ENCODE data around the gene CALCB. TPM values are rescaled to one million over a fixed set of nuclear protein-coding genes. Genes with fewer than 3 reads are reported as not detected.

The CALCB gene
- total and polyA plus RNA-seq, 4 donors, result 0.02 to 1.2 (median 0.39) TPM

DNA sequence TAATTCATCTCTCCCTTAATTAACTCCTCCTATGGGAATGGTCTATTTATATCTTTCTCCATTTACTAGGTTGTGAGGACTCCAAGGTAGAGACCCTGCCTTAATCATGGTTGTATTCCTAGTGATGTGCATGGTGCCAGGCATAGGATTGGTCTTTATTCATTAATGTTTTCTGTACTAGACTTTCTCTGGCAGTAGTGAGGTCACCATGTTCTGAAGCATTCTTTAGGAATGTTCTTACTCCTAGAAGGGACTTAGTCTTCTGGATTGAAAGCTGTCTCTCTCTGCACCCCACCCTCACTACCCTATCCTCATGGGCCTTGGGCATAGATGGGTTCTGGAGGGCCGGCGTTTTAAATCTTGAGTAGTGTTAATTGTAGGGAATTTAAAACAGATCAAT, 30.8 kb downstream of the CALCB start:
- WGBS, result 98% methylated on average over 2 of the region's 2 CpGs
- H3K36me3 ChIP-seq (ENCODE audit: control insufficient read depth in 4 of 4, insufficient read depth in 3 of 4, low read depth in 1 of 4, low read length in 3 of 4), result no peaks in the 10 kb centered on the region
- DNase-seq (ENCODE audit: low spot score), result no peak
- H3K4me3 ChIP-seq (ENCODE audit: low read depth in 1 of 3, low read length in 3 of 3), result no peak overlapping the region
- no peak overlapping the region for H3K27ac ChIP-seq (ENCODE audit: low read depth in 1 of 2, low read length in 2 of 2)
- no peaks in the 10 kb centered on the region for H3K27me3 ChIP-seq (ENCODE audit: control insufficient read depth in 4 of 4, insufficient read depth in 4 of 4, low read length in 3 of 4)
- H3K4me1 ChIP-seq (ENCODE audit: control insufficient read depth in 4 of 4, insufficient read depth in 4 of 4, low read length in 3 of 4), result no peaks in the 10 kb centered on the region
- TF ChIP-seq HNF4A (conservative IDR thresholded peaks at IDR 0.05) (no peak), CTCF (IDR thresholded peaks at IDR 0.05; ENCODE audit: low read depth, low read length, missing input control) (no peak), REST (IDR thresholded peaks at IDR 0.05) (no peak), NR2F2 (IDR thresholded peaks at IDR 0.05) (no peak), RXRA (IDR thresholded peaks at IDR 0.05) (no peak), HNF4G (IDR thresholded peaks at IDR 0.05) (no peak), FOXA1 (IDR thresholded peaks at IDR 0.05) (no peak), ATF3 (IDR thresholded peaks at IDR 0.05) (no peak)
- no peaks in the 10 kb centered on the region for H3K9me3 ChIP-seq (ENCODE audit: control insufficient read depth in 4 of 4, low read length in 3 of 4)
- H3K9ac ChIP-seq (ENCODE audit: low read depth in 1 of 2, low read length in 2 of 2), result no peak overlapping the region

GRCh38 chr11:15106201-15106965, 33.0 kb downstream of the CALCB start:
- WGBS, result 94% methylated on average over 8 of the region's 8 CpGs
- DNase-seq (ENCODE audit: low spot score), result no peak
- H3K4me3 ChIP-seq (ENCODE audit: low read depth in 1 of 3, low read length in 3 of 3), result no peak overlapping the region
- H3K4me1 ChIP-seq (ENCODE audit: control insufficient read depth in 4 of 4, insufficient read depth in 4 of 4, low read length in 3 of 4), result no peaks in the 10 kb centered on the region
- no peak overlapping the region for H3K27ac ChIP-seq (ENCODE audit: low read depth in 1 of 2, low read length in 2 of 2)
- no peaks in the 10 kb centered on the region for H3K9me3 ChIP-seq (ENCODE audit: control insufficient read depth in 4 of 4, low read length in 3 of 4)
- H3K36me3 ChIP-seq (ENCODE audit: control insufficient read depth in 4 of 4, insufficient read depth in 3 of 4, low read depth in 1 of 4, low read length in 3 of 4), result no peaks in the 10 kb centered on the region
- no peaks in the 10 kb centered on the region for H3K27me3 ChIP-seq (ENCODE audit: control insufficient read depth in 4 of 4, insufficient read depth in 4 of 4, low read length in 3 of 4)
- H3K9ac ChIP-seq (ENCODE audit: low read depth in 1 of 2, low read length in 2 of 2), result no peak overlapping the region
- TF ChIP-seq MAX (IDR thresholded peaks at IDR 0.05) (no peak), ATF3 (IDR thresholded peaks at IDR 0.05) (no peak), YY1 (IDR thresholded peaks at IDR 0.05) (no peak), FOXA1 (IDR thresholded peaks at IDR 0.05) (no peak), EGR1 (IDR thresholded peaks at IDR 0.05; ENCODE audit: low read depth in 2 of 2) (no peak), CTCF (IDR thresholded peaks at IDR 0.05; ENCODE audit: low read depth, low read length, missing input control) (no peak), ZBTB33 (IDR thresholded peaks at IDR 0.05) (no peak), REST (IDR thresholded peaks at IDR 0.05) (no peak), HNF4G (IDR thresholded peaks at IDR 0.05) (no peak), HNF4A (conservative IDR thresholded peaks at IDR 0.05) (no peak), SP1 (IDR thresholded peaks at IDR 0.05) (no peak), NR2F2 (IDR thresholded peaks at IDR 0.05) (no peak), TAF1 (conservative IDR thresholded peaks at IDR 0.05) (no peak), GABPA (IDR thresholded peaks at IDR 0.05 in 1 of 2, conservative IDR thresholded peaks at IDR 0.05 in 1 of 2) (no peak), JUND (IDR thresholded peaks at IDR 0.05) (no peak)

Measured in liver (tissue), 9 donors.